Fibroblast of lung (primary cell): ENCODE results near the gene ZSWIM6. TPM values are rescaled to one million over a fixed set of nuclear protein-coding genes. Genes with fewer than 3 reads are reported as not detected.

Experiments used
- DNase-seq, 2 donors: peaks; one replicate each; pipeline versions ENCODE4 v3.0.0 to v3.0.0-alpha.2; 2010; ENCODE audit warnings: low read depth in 2 of 2
- H2AFZ ChIP-seq: 2 replicates; pipeline ENCODE4 v1.5.1; 2012; ENCODE audit warnings: low read length, control low read depth, inconsistent platforms
- H3K27ac ChIP-seq: 2 replicates; pipeline ENCODE4 v1.5.1; 2011; ENCODE audit warnings: low read length, control low read depth; ENCODE audit not compliant: insufficient read depth
- H3K27me3 ChIP-seq: 2 replicates; pipeline ENCODE4 v1.5.1; 2011; ENCODE audit warnings: mild to moderate bottlenecking, low read length; ENCODE audit not compliant: control insufficient read depth, insufficient read depth
- H3K36me3 ChIP-seq: 2 replicates; pipeline ENCODE4 v1.5.1; 2011; ENCODE audit warnings: low read length; ENCODE audit not compliant: control insufficient read depth, insufficient read depth
- H3K4me1 ChIP-seq: 2 replicates; pipeline ENCODE4 v1.5.1; 2011; ENCODE audit warnings: low read length; ENCODE audit not compliant: control insufficient read depth, insufficient read depth; ENCODE audit errors: extremely low read depth
- H3K4me2 ChIP-seq: 2 replicates; pipeline ENCODE4 v1.5.1; 2011; ENCODE audit warnings: low read length, control low read depth; ENCODE audit not compliant: insufficient read depth; ENCODE audit errors: extremely low read depth
- H3K4me3 ChIP-seq, 4 experiments: fragments of 200-600 bp in 1 of 4; sonication (generic) in 1 of 4; replicated peaks in 1 of 4; 2 replicates each; pipeline ENCODE4 v1.5.1; 2011 to 2016; ENCODE audit warnings: low read length in 4 of 4, low read depth in 3 of 4, mild to moderate bottlenecking in 3 of 4, control low read depth in 2 of 4, inconsistent platforms in 1 of 4, mixed read lengths in 1 of 4; ENCODE audit not compliant: insufficient read depth in 1 of 4; ENCODE audit errors: control extremely low read depth in 1 of 4
- H3K79me2 ChIP-seq: 2 replicates; pipeline ENCODE4 v1.5.1; 2012; ENCODE audit warnings: mild to moderate bottlenecking, low read length, inconsistent platforms; ENCODE audit not compliant: control insufficient read depth, insufficient read depth
- H3K9ac ChIP-seq: 2 replicates; pipeline ENCODE4 v1.5.1; 2011; ENCODE audit warnings: mild to moderate bottlenecking, low read length, control low read depth; ENCODE audit not compliant: insufficient read depth
- H3K9me3 ChIP-seq: 2 replicates; pipeline ENCODE4 v1.5.1; 2012; ENCODE audit warnings: low read depth, low read length; ENCODE audit not compliant: control insufficient read depth, insufficient read depth
- H4K20me1 ChIP-seq: 2 replicates; pipeline ENCODE4 v1.5.1; 2011; ENCODE audit warnings: low read length; ENCODE audit not compliant: control insufficient read depth, insufficient read depth; ENCODE audit errors: extremely low read depth
- CTCF ChIP-seq, 2 donors: IDR thresholded peaks in 1 of 2; conservative IDR thresholded peaks in 1 of 2; 1 replicate in 1 of 2; 2 replicates in 1 of 2; pipeline ENCODE4 v1.5.1; 2011 to 2012; ENCODE audit warnings: low read length in 2 of 2, control low read depth in 1 of 2, inconsistent platforms in 1 of 2, low read depth in 1 of 2, mild to moderate bottlenecking in 1 of 2
- EZH2 ChIP-seq: IDR thresholded peaks from 2 replicates; pipeline ENCODE4 v1.5.1; 2012; ENCODE audit warnings: low read length, control low read depth, mild to moderate bottlenecking; ENCODE audit errors: missing control alignments
- polyA plus RNA-seq, 2 donors: library from polyadenylated mRNA; depleted of rRNA in 1 of 2; stranded (reverse) in 1 of 2; unstranded in 1 of 2; fragments of >200 nt; gene quantifications; 2 replicates each; pipeline ENCODE4 v1.2.1, GENCODE V29; 2011 to 2012; ENCODE audit warnings: missing spikeins in 1 of 2
- total RNA-seq: library from RNA; depleted of rRNA; stranded (reverse); fragments of >200 nt; gene quantifications from 2 replicates; pipeline ENCODE4 v1.2.1, GENCODE V29; 2014

The ZSWIM6 gene
- total and polyA plus RNA-seq, 2 donors (not counting 1 experiment from before 2014, with no cell fraction given): 23.5 to 26.6 TPM

- Histone ChIP-seq H3K4me1 (peaks cover 7% of the 10 kb centered on the region), H4K20me1 (peaks cover 6% of the 10 kb centered on the region), H3K4me3 (no peak overlapping the region), H3K9me3 (no peaks in the 10 kb centered on the region), H2AFZ (no peak overlapping the region), H3K27me3 (no peaks in the 10 kb centered on the region), H3K9ac (no peak overlapping the region), H3K79me2 (peaks cover 86% of the 10 kb centered on the region), H3K27ac (no peak overlapping the region), H3K36me3 (no peaks in the 10 kb centered on the region), H3K4me2 (peak overlapping the region; percentile 23)
- DNase-seq: peak; percentile 35 to 90
- TF ChIP-seq EZH2: no peak
- no peak for TF ChIP-seq CTCF (conservative IDR thresholded peaks at IDR 0.05 in 1 of 2, IDR thresholded peaks at IDR 0.05 in 1 of 2; ENCODE audit: low read depth in 1 of 2, low read length in 2 of 2)
Observed at GRCh38 chr5:61467766-61468482, 135.9 kb downstream of the ZSWIM6 start.

GRCh38 chr5:61468483-61468865 lies 136.4 kb downstream of the ZSWIM6 start:
- Histone ChIP-seq H3K9ac (no peak overlapping the region), H4K20me1 (peaks cover 5% of the 10 kb centered on the region), H3K4me1 (peaks cover 7% of the 10 kb centered on the region), H3K4me3 (no peak overlapping the region), H3K79me2 (peaks cover 83% of the 10 kb centered on the region), H3K27ac (no peak overlapping the region), H2AFZ (no peak overlapping the region), H3K4me2 (no peak overlapping the region), H3K36me3 (no peaks in the 10 kb centered on the region), H3K27me3 (no peaks in the 10 kb centered on the region), H3K9me3 (no peaks in the 10 kb centered on the region)
- no peak for DNase-seq
- TF ChIP-seq CTCF (conservative IDR thresholded peaks at IDR 0.05 in 1 of 2, IDR thresholded peaks at IDR 0.05 in 1 of 2; ENCODE audit: low read depth in 1 of 2, low read length in 2 of 2) (peak in 1 of 2 donors; percentile 17), EZH2 (no peak)

- Histone ChIP-seq H3K4me2 (no peak overlapping the region), H3K9me3 (no peaks in the 10 kb centered on the region), H3K4me1 (peaks cover 2% of the 10 kb centered on the region), H4K20me1 (peaks cover 2% of the 10 kb centered on the region), H3K27me3 (no peaks in the 10 kb centered on the region), H3K9ac (no peak overlapping the region), H3K27ac (no peak overlapping the region), H2AFZ (no peak overlapping the region), H3K36me3 (no peaks in the 10 kb centered on the region), H3K79me2 (peaks cover 69% of the 10 kb centered on the region), H3K4me3 (no peak overlapping the region)
- TF ChIP-seq EZH2 (no peak), CTCF (conservative IDR thresholded peaks at IDR 0.05 in 1 of 2, IDR thresholded peaks at IDR 0.05 in 1 of 2; ENCODE audit: low read depth in 1 of 2, low read length in 2 of 2) (no peak)
- DNase-seq: no peak
Observed at GRCh38 chr5:61471352-61471751, 139.3 kb downstream of the ZSWIM6 start.
